HepG2 (cell line): ENCODE results near the gene KIF27. TPM values are rescaled to one million over a fixed set of nuclear protein-coding genes. Genes with fewer than 3 reads are reported as not detected.
"Not testable (repeated sequence)": the region's sequence is repeated elsewhere in the genome, so short reads cannot be mapped to it uniquely, and the experiment has no call there.

ENCODE experiments used
- DNMT1 ChIP-seq: sonication (generic); formaldehyde crosslinking; IDR thresholded peaks from 2 replicates; pipeline ENCODE4 v1.5.1; 2020; ENCODE audit warnings: mild to moderate bottlenecking, missing genetic modification reagents
- GATAD2A ChIP-seq: IDR thresholded peaks from 2 replicates; pipeline ENCODE4 v1.6.1; 2016
- HNRNPK ChIP-seq: fragments of 200-400 bp; formaldehyde crosslinking; IDR thresholded peaks from 2 replicates; pipeline ENCODE4 v1.6.1; 2018; ENCODE audit warnings: low read length, low read depth, moderate library complexity, mild to moderate bottlenecking; ENCODE audit not compliant: poor library complexity, severe bottlenecking
- KMT2B ChIP-seq: IDR thresholded peaks from 2 replicates; pipeline ENCODE4 v1.6.1; 2016; ENCODE audit warnings: missing genetic modification reagents, missing compliant biosample characterization
- MAX ChIP-seq: IDR thresholded peaks from 2 replicates; pipeline ENCODE4 v1.6.1; 2012; ENCODE audit warnings: inconsistent platforms
- MAZ ChIP-seq, 2 experiments: sonication (generic) in 1 of 2; formaldehyde crosslinking in 1 of 2; IDR thresholded peaks; 2 replicates each; pipeline versions ENCODE4 v1.5.0 to v1.6.1; 2012 to 2020; ENCODE audit warnings: low read depth in 2 of 2, mild to moderate bottlenecking in 2 of 2, borderline replicate concordance in 1 of 2, improper control_type of control experiment in 1 of 2, low read length in 1 of 2, missing genetic modification reagents in 1 of 2, moderate library complexity in 1 of 2
- MYC ChIP-seq: sonication (generic); formaldehyde crosslinking; IDR thresholded peaks from 2 replicates; pipeline ENCODE4 v1.9.0; 2021; ENCODE audit warnings: missing genetic modification reagents, borderline replicate concordance
- PRDM10 ChIP-seq: sonication (generic); formaldehyde crosslinking; IDR thresholded peaks from 2 replicates; pipeline ENCODE4 v1.4.0; 2020; ENCODE audit warnings: low read depth, missing genetic modification reagents
- TAF1 ChIP-seq: sonication (generic); formaldehyde crosslinking; IDR thresholded peaks from 2 replicates; pipeline ENCODE4 v1.4.0; 2020; ENCODE audit warnings: missing genetic modification reagents
- TFAP4 ChIP-seq: sonication (generic); IDR thresholded peaks from 2 replicates; pipeline ENCODE4 v1.6.1; 2016; ENCODE audit warnings: low read depth, borderline replicate concordance
- ZBTB2 ChIP-seq: sonication (generic); formaldehyde crosslinking; IDR thresholded peaks from 2 replicates; pipeline ENCODE4 v1.8.0; 2022; ENCODE audit warnings: low read depth, missing genetic modification reagents
- ZNF687 ChIP-seq: sonication (generic); formaldehyde crosslinking; IDR thresholded peaks from 2 replicates; pipeline ENCODE4 v1.5.1; 2020; ENCODE audit warnings: mild to moderate bottlenecking, missing genetic modification reagents, moderate library complexity
- ZSCAN20 ChIP-seq: sonication (generic); formaldehyde crosslinking; IDR thresholded peaks from 2 replicates; pipeline ENCODE4 v1.4.0; 2020; ENCODE audit warnings: missing genetic modification reagents, mild to moderate bottlenecking, borderline replicate concordance
- ZSCAN31 ChIP-seq: sonication (generic); formaldehyde crosslinking; IDR thresholded peaks from 2 replicates; pipeline ENCODE4 v1.5.0; 2020; ENCODE audit warnings: low read depth, mild to moderate bottlenecking, missing genetic modification reagents
- polyA plus RNA-seq, 8 experiments: library from polyadenylated mRNA; depleted of rRNA in 3 of 8; stranded (reverse) in 7 of 8; unstranded in 1 of 8; fragments of >200 nt; fragmentation: Illumina TruSeq in 4 of 8; extraction: Trizol in 4 of 8; gene quantifications; 2 replicates each; pipeline versions ENCODE4 v1.2.1 to v1.2.3, GENCODE V29; 2011 to 2016; ENCODE audit warnings: low read depth in 4 of 8, missing spikeins in 1 of 8, mixed read lengths in 1 of 8; ENCODE audit not compliant: insufficient read depth in 1 of 8
- total RNA-seq, 5 experiments: library from RNA; depleted of rRNA; stranded (reverse); fragments of >200 nt; fragmentation: Illumina TruSeq; extraction: Trizol; gene quantifications; 2 replicates each; pipeline ENCODE4 v1.2.3, GENCODE V29; 2016; ENCODE audit warnings: low read depth in 1 of 5

The KIF27 gene
- total and polyA plus RNA-seq, 2 of the 13 experiments (the other 11 are each of a cell fraction or from before 2014, with no cell fraction given), result 0.95 to 4.1 TPM

- TF ChIP-seq MYC (CRISPR knock-in tag) (peak; percentile 22; the same call in 1 of the 2 replicates), KMT2B (CRISPR knock-in tag) (peak; percentile 29), DNMT1 (peak; percentile 46; the same call in 1 of the 2 replicates), ZSCAN20 (CRISPR knock-in tag) (0 out of 2 replicates have a peak, but pooled peaks have one; percentile 0), MAZ (IDR thresholded peaks at IDR 0.05; ENCODE audit: borderline replicate concordance, low read depth, low read length) (peak; percentile 6; the same call in 1 of the 2 replicates), TAF1 (0 out of 2 replicates have a peak, but pooled peaks have one; percentile 16), HNRNPK (peak; percentile 16), GATAD2A (CRISPR knock-in tag) (0 out of 2 replicates have a peak, but pooled peaks have one; percentile 18), ZBTB2 (CRISPR knock-in tag) (peak; percentile 72), TFAP4 (0 out of 2 replicates have a peak, but pooled peaks have one; percentile 22), ZNF687 (CRISPR knock-in tag) (peak; percentile 51), MAX (peak; percentile 43), ZSCAN31 (CRISPR knock-in tag) (peak; percentile 31; the same call in 1 of the 2 replicates), PRDM10 (CRISPR knock-in tag) (peak; percentile 76; the same call in 1 of the 2 replicates)
- not testable (repeated sequence) for TF ChIP-seq MAZ (CRISPR knock-in tag; IDR thresholded peaks at IDR 0.05; ENCODE audit: low read depth)
These were observed 103.6 kb downstream of the KIF27 start, which contains the start of gene GKAP1 (continued) for GRCh38 chr9:83817356-83818278.
